Activated CD4-positive, alpha-beta T cell treated with anti-CD3 and anti-CD28 coated beads for 4 hours (primary cell): ENCODE data around the gene TMTC1.

Experiments used
- DNase-seq, 2 donors: peaks; one replicate each; pipeline ENCODE4 v3.0.0-alpha.2; 2020

TMTC1 gene

DNA sequence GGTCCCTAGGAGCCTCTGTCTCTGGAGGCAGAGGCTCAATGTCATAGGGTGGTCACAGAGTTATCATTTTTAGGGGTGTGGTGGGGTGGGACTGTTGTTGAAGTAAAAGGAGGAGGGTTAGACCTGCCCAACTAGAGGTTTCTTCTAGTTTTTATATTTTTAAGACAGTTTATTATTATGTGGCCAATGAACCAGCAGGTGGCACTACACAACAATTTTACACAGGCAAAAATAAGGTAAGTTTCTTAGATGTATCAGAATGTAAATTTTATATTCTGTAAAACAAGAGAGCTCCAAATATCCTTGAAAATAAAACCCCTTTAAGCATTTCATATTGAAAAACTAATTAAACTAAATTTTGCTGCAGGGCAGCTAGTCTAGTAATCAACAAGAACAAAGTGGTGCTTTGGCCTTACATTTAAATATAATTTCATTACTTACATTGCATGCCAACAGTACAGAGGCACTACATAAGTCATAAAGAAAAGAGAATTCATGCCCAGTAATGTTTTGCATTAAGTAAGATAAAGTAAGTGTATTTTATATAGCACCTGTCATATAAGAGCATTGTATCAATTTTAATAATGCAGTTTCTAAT is 264.1 kb downstream of the TMTC1 start:
- DNase-seq, result peak in 1 of 2 donors; percentile 23

DNA sequence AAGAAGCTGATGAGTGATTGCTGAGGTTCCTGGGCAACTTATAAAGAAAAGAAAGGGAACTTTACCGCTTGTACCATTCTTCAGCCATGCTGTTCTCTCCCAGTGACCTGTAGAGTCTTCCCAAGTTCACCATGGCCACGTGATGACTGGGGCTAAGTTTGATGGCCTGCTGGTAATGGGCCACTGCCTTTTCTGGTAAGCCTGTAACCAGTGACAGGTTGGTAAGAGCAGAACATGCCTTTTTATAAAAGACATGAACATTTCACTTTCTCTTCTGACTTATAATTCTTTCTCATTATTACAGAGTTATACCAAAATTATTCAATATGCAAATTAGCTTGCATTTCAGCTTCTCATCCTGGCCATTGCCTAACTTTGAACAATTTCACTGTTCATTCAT is 265.3 kb downstream of the TMTC1 start:
- DNase-seq, result no peak

DNA sequence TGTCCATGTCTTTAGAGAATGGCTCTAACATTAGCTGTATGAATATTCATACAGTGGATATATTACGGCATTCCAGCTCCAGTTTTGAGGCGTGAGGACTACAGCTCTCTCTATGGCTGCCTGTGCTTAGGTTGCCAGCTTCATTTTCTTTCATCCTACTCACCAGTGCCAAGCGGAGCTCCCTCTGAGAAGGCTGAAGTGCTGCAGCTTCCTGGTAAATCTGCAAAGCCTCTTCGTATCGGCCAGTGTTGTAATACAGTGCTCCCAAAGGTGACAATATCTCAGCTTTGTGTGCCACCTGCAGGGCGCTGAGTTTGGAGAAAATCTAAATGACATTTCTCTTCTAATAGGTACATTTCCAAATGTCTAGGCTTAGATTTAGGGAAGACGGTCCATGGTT is 266.5 kb downstream of the TMTC1 start:
- no peak for DNase-seq

DNA sequence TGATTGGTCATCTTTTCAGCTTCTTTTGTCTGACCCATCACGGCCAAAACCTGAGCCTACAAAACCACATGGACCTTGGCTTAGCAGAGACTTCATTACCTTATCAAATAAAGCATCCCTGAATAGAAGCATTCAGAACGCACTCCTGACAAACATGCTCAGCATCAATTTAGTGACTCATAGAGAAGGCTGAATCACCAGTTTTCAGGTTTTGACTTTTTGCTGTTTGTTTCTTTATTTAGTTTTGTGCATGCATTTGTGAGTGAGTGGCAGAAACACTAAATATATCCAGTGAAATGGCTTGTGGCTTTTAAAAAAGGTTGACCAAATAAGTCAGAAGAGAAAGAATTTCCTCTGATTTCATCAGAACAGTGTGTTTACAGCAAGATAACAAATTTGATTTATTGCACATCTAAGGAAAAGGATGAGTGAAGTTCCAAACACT is 267.3 kb downstream of the TMTC1 start:
- DNase-seq, result no peak

DNA sequence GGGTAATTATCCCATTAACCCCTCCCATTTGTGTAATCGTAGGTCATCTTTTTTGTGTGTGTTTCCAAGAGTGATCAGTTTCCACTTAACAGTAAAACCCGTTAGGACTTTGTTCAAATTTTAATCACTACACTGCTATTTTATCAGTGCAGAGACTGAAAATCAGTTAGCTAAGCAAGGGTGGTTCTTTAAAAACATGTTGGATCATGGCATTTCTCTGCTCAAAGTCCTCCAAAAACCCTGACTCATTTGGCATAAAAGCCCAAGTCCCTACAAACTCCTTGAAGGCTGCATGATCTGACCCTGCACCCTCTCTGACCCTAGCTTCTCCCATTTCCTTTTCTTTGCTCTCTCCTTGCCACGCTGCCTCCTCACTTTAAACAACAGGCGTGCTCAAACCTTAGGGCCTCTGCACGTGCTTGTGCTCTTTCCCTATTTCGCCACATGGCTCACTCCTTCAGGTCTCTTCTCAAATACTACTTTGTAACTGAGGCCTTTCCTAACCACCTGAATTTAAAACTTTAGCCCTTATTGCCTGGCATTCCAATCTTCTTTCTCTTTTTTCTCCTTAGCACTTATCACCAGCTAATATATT is 273.1 kb downstream of the TMTC1 start:
- no peak for DNase-seq

DNA sequence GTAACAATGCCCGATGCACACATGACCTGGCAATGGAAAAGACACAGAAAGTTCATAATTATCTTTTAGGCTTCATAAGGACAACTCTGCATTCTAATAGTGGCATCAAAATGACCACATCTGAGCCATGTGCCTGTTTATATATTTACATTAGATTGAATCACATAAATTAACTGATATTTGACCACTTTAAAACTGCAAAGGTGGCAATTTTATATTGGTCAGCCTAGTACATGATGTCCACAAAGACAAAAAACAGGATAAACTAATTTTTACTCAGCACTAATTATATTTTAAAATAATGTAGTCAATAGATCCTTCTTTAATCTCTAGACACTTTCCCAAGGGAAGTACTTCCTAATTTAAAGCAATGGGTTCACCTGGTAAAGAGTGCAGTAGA is 274.2 kb downstream of the TMTC1 start:
- DNase-seq, result no peak

DNA sequence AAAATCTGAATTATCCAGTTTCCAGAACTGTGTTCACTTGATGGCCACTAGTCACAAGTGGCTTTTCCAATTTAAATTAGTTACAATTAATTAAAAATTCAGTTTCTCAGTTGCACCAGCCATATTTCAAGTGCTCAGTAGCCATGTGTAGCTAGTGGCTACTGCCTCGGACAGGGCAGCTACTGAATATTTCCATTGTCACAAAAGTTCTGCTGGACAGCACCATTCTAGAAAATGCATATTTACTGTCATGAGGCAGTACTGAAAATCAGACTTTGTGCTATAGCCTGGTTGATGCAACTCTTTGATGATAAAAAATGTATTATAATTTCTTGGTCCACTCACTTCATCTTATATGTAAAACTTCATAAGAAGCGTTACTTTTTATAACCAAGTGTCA is 274.8 kb downstream of the TMTC1 start:
- DNase-seq, result no peak

DNA sequence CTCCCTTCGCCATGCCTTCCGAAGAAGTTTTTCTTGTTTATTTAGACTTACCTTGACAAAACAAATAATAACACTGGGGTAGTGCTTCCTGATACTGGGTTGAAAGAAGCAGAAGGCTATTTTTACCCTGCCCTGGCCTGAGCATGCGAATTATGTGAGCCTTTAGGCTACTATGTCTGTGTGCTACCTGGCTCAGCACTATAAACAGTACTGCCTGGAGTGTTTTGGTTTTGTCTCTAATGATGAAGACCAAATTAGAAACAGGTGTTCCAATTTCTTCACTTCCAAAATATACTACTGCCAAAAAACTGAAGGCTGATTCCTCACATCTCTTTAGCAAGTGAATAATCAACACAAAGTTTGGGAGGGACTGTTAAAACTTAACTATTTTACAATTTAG is 278.6 kb downstream of the TMTC1 start:
- DNase-seq, result no peak

DNA sequence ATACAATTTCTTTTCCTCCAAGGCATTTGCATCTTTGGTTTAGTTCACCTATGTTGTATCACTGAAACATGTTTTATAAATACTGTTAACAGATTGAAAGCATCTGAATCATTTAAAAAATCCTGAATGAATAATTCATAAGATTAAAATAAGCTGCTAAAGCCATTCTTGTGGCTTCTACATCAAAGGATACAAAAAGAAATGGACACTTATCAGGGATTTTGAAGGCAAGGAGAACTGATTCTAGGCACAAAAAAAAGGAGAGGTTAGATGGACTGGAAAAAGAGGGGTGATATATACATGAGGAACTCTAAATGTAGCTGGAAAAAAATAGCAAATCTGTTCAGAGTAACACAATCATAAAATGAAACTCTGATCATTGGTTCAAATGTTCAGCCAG is 280.5 kb downstream of the TMTC1 start:
- no peak for DNase-seq

DNA sequence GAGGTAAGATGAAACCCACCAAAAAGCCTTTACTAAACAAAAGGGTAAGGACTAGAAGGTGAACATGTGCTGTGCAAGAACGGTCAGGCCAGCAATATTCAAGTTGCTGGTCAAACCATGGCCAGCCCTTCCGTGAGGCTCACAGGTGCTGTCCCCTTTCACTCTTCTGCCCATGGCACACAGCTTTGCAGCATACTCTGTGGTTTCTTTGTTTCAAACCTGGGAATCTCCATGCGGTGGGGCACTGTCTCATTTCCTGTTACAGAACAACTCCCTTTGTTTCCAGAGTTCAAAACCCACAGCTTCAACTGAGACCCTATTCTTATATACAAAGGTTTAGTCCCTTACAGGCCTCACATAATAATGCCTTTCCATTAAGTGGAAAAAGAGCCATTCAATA is 284.5 kb downstream of the TMTC1 start:
- no peak for DNase-seq

DNA sequence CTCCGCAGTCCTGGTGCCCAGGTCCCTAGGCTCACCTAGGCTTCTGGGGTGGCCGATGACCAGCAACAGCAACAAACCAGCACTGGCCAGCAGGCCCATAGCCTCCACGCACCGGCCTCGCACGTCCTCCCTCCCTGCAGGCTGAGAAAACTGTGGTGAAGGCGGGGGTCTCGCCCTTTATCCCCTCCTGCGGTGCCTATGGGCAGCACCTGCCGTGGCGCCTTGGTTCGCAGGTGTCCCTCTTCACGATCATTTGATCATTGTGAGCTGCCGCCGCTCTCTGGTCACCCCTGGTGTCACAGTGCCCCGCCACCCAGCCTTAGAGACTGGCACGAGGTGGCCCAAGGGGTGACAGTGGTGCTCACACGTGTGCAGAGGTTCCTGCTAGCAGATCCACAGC is 286.2 kb downstream of the TMTC1 start, which contains the start of gene OVCH1:
OVCH1 (minus strand) TSS at position 99 of the 400 bp plus-strand sequence; CDS start at position 99, 0 bp downstream.
- DNase-seq, result no peak

DNA sequence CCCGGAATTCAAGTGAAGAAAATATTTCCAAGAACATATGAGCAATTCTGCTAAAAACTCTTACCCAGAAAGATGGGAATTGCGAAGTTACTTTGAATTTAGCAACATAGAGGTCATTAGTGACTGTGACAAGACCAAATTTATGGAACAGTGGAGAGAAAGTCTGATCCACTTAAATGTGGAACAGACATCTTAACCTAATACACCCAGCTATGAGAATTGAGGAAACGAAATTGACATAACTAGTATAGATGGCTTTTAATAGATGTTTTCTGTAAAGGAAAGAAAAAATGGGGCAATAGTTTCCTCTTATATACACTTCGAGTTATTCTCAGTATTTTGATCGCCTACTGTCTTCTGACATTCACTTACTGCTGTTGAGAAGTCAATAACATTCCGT is 290.9 kb downstream of the TMTC1 start:
- DNase-seq, result no peak

DNA sequence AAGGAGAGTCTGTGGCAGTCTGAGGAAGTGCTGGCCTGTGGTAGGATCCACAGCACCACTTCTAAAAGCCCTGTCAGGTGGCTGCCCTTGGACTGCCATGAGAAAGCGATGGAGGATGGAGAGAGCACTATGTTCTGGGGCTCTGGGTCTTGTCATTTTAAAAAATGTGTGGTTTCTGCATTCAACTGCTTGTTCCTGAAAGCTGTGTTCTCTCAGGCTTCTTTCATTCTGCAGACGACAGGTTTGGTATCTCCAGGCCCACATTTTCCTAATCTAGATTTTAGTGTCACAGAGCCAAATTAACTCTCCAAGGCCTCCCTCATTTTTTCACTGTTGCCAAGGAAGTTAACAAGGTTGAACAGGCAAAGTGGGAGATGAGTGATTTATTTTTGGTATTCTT is 296.8 kb downstream of the TMTC1 start:
- no peak for DNase-seq

DNA sequence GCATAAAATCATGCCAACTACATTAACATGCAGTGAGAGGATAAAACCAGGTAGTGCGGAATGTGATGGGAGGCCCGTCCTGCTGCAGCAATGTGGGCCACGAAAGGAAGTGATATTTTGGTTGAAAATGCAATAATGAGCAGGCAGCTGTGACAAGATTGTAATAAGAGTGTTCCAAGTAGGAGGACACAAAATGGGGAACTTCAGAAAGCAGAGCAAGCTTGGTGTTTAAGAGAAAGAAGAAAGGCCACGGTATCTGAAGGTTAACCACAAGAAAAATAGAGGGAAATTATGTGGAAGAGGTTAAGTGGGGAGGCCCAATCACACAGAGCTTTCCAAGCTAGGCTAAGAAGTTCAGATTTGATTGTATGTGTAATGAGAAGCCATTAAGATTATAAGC is 320.5 kb downstream of the TMTC1 start:
- no peak for DNase-seq

DNA sequence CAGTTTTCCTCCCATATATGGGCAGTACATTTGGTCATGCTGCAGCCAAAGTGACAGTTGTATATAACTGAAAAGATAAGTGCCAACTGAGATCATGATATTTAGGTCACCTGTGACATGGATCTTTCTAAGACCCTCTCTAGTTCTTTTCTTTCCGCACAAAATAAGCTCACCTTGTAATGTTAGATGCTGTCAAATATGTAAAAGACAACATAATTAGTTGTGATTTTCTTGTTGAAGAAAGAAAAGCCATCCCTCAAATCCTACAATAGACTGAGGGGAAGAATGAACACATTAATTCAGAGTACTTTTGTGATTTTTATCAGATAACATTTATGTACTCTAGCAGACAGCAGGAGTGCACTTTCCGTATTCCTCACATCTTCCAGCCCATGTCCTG is 323.7 kb downstream of the TMTC1 start:
- no peak for DNase-seq

DNA sequence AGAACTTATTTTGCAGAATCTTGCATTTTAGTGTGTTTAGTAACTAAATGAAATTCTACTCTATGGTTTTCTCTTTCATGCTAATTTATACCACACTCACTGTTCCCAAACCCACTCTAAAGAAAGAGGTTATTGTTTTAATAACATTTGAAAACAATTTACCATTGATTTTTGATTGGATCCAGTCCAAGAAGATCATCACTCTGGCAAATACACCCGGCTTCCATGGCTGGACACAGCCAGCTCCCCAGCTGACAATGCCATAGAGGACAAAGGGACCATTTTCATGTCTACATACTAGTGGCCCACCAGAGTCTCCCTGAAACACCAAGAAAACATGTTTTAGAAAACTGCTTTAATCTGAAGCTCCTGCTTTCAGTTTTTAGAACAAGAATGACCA is 328.7 kb downstream of the TMTC1 start:
- DNase-seq, result no peak

DNA sequence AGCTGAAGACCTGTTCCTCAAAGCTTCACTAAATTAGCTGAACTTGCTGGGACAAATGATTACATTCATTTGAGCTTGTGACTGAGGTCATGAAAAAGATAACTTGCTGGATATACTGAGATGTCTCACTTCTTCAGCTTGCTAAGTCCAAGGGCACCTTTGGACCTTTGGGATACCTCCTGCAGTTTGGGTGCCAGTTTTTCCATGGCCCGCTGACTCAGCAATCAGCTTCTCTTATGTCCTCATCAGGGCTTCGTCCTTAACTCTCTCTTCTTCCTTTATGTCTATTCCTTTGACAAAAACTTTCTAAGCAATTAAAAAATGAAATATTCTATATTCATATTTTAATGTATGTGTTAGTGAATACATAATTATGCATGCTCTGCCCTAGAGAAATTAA is 331.9 kb downstream of the TMTC1 start:
- no peak for DNase-seq
